Trophoblast cell (in vitro differentiated cells and primary cell): ENCODE measurements around the gene NRXN3.

Source experiments
- DNase-seq, 2 donors: peaks; one replicate each; pipeline ENCODE4 v3.0.0-alpha.2; 2016
- H2AFZ ChIP-seq: 2 replicates; pipeline ENCODE4 v1.6.1; 2013; ENCODE audit warnings: low read length, moderate library complexity, mild to moderate bottlenecking; ENCODE audit not compliant: insufficient read depth, poor library complexity
- H2AK5ac ChIP-seq: 2 replicates; pipeline ENCODE4 v1.6.1; 2013; ENCODE audit warnings: mild to moderate bottlenecking, low read length
- H2BK120ac ChIP-seq: 2 replicates; pipeline ENCODE4 v1.6.1; 2013; ENCODE audit warnings: low read length, mild to moderate bottlenecking, moderate library complexity; ENCODE audit not compliant: insufficient read depth, poor library complexity
- H2BK12ac ChIP-seq: 2 replicates; pipeline ENCODE4 v1.6.1; 2013; ENCODE audit warnings: mild to moderate bottlenecking, low read length, moderate library complexity
- H2BK5ac ChIP-seq: 2 replicates; pipeline ENCODE4 v1.6.1; 2013; ENCODE audit warnings: low read length, low read depth, moderate library complexity, mild to moderate bottlenecking; ENCODE audit not compliant: poor library complexity
- H3K14ac ChIP-seq: 2 replicates; pipeline ENCODE4 v1.6.1; 2013; ENCODE audit warnings: mild to moderate bottlenecking, low read length
- H3K18ac ChIP-seq: 2 replicates; pipeline ENCODE4 v1.6.1; 2013; ENCODE audit warnings: mild to moderate bottlenecking, low read length
- H3K23ac ChIP-seq: 2 replicates; pipeline ENCODE4 v1.6.1; 2013; ENCODE audit warnings: low read length
- H3K27ac ChIP-seq: 2 replicates; pipeline ENCODE4 v1.5.1; 2013; ENCODE audit warnings: low read depth, mild to moderate bottlenecking, inconsistent platforms, low read length, moderate library complexity
- H3K27me3 ChIP-seq: 2 replicates; pipeline ENCODE4 v1.6.1; 2013; ENCODE audit warnings: inconsistent platforms, mild to moderate bottlenecking, low read length, moderate library complexity; ENCODE audit not compliant: insufficient read depth
- H3K36me3 ChIP-seq, 2 experiments: 1 replicate in 1 of 2; 2 replicates in 1 of 2; pipeline ENCODE4 v1.6.1; 2013; ENCODE audit warnings: low read length in 2 of 2, mild to moderate bottlenecking in 2 of 2, moderate library complexity in 1 of 2; ENCODE audit not compliant: insufficient read depth in 2 of 2, control insufficient read depth in 1 of 2
- H3K4ac ChIP-seq: 2 replicates; pipeline ENCODE4 v1.6.1; 2013; ENCODE audit warnings: low read depth, mild to moderate bottlenecking, low read length, moderate library complexity
- H3K4me1 ChIP-seq, 2 experiments: 1 replicate in 1 of 2; 2 replicates in 1 of 2; pipeline ENCODE4 v1.6.1; 2013; ENCODE audit warnings: low read length in 2 of 2, mild to moderate bottlenecking in 2 of 2, moderate library complexity in 1 of 2; ENCODE audit not compliant: insufficient read depth in 2 of 2, control insufficient read depth in 1 of 2
- H3K4me2 ChIP-seq: 2 replicates; pipeline ENCODE4 v1.6.1; 2013; ENCODE audit warnings: inconsistent platforms, mild to moderate bottlenecking, low read length, moderate library complexity
- H3K4me3 ChIP-seq: 2 replicates; pipeline ENCODE4 v1.5.1; 2013; ENCODE audit warnings: mild to moderate bottlenecking, low read depth, low read length, inconsistent platforms
- H3K79me1 ChIP-seq: one replicate; pipeline ENCODE4 v1.6.1; 2013; ENCODE audit warnings: low read length
- H3K79me2 ChIP-seq: 2 replicates; pipeline ENCODE4 v1.6.1; 2013; ENCODE audit warnings: low read length, mild to moderate bottlenecking; ENCODE audit not compliant: control insufficient read depth, insufficient read depth, poor library complexity
- H3K9ac ChIP-seq: 2 replicates; pipeline ENCODE4 v1.6.1; 2013; ENCODE audit warnings: mild to moderate bottlenecking, low read length
- H3K9me3 ChIP-seq: 2 replicates; pipeline ENCODE4 v1.6.1; 2013; ENCODE audit warnings: low read depth, mild to moderate bottlenecking, control low read depth, inconsistent platforms, low read length; ENCODE audit not compliant: insufficient read depth
- H4K12ac ChIP-seq: 2 replicates; pipeline ENCODE4 v1.6.1; 2013; ENCODE audit warnings: low read depth, mild to moderate bottlenecking, low read length, moderate library complexity
- H4K8ac ChIP-seq: 2 replicates; pipeline ENCODE4 v1.6.1; 2013; ENCODE audit warnings: low read depth, mild to moderate bottlenecking, low read length, moderate library complexity
- H4K91ac ChIP-seq: one replicate; pipeline ENCODE4 v1.6.1; 2013; ENCODE audit warnings: low read depth, mild to moderate bottlenecking, low read length, moderate library complexity
- WGBS: extraction: QIAGEN DNeasy Blood & Tissue Kit; methylation state at CpG from one replicate; pipeline ENCODE4 v1.1.7; 2013; ENCODE audit warnings: missing lambda C conversion rate; ENCODE audit not compliant: insufficient read length, insufficient coverage; ENCODE audit errors: extremely low coverage; 5-methylcytosine and 5-hydroxymethylcytosine counted together

NRXN3 gene

DNA sequence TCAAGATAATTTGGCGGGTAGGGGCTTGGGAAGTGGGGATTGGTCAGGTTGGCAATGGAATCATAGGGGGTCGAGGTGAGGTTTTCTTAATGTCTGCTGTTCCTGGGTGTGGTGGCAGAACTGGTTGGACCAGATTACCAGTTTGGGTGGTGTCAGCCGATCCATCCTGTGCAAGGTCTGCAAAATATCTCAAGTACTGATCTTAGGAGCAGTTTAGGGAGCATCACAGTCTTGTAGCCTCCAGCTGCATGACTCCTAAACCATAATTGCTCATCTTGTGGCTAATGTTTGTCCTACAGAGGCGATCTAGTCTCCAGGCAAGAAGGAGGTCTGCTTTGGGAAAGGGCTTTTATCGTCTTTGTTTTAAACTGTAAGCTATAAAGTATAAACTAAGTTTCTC, 1172.8 kb downstream of the NRXN3 start:
- DNase-seq, result peak; percentile 43 to 53
- WGBS, result no CpG with 5 or more reads among the region's 5 CpGs
- Histone ChIP-seq H3K4me3 (no peak overlapping the region), H3K36me3 (no peaks in the 10 kb centered on the region), H4K91ac (peak overlapping the region; percentile 26), H3K23ac (no peak overlapping the region), H2BK12ac (peak overlapping the region; percentile 79), H4K8ac (no peak overlapping the region), H3K4me1 (peaks cover 6 to 13% of the 10 kb centered on the region in 2 experiments), H3K4me2 (peak overlapping the region; percentile 37), H2BK5ac (peak overlapping the region; percentile 61), H3K79me2 (no peaks in the 10 kb centered on the region), H4K12ac (no peak overlapping the region), H3K79me1 (peaks cover 5% of the 10 kb centered on the region), H3K9me3 (no peaks in the 10 kb centered on the region), H3K27me3 (no peaks in the 10 kb centered on the region), H2BK120ac (peak overlapping the region; percentile 17), H3K18ac (no peak overlapping the region), H2AFZ (no peak overlapping the region), H3K9ac (no peak overlapping the region), H3K27ac (peak overlapping the region; percentile 48), H3K4ac (no peak overlapping the region), H3K14ac (no peak overlapping the region), H2AK5ac (no peak overlapping the region)

DNA sequence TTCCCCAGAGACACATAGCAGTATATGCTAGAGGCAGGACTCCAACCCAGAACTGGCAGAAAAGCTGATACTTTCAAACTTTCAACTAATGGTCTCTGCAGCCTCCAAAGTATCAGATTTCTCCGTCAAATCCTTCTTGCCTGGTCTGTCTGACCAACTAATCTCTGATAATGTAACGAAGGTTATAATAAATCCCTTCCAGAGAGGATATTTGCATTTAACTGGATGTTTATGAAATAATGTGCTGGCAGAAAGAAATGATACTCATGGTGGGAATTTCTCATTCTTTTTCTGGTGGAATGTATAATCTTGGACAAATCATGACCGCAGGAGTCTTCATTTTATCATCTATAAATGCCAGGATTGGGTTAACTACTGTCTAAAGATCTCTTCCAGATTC, 1180.8 kb downstream of the NRXN3 start:
- H3K4me2 ChIP-seq, result no peak overlapping the region
- no peak overlapping the region for H3K23ac ChIP-seq
- peaks cover 2% of the 10 kb centered on the region for H3K79me1 ChIP-seq
- H3K9ac ChIP-seq, result no peak overlapping the region
- no peak overlapping the region for H4K12ac ChIP-seq
- H2BK120ac ChIP-seq, result no peak overlapping the region
- no peaks in the 10 kb centered on the region for H3K9me3 ChIP-seq
- H2AK5ac ChIP-seq, result no peak overlapping the region
- no peak overlapping the region for H3K27ac ChIP-seq
- H3K27me3 ChIP-seq, result no peaks in the 10 kb centered on the region
- H3K4ac ChIP-seq, result no peak overlapping the region
- DNase-seq, result no peak
- no peaks in the 10 kb centered on the region for H3K79me2 ChIP-seq
- H2BK12ac ChIP-seq, result no peak overlapping the region
- no peak overlapping the region for H3K4me3 ChIP-seq
- H3K14ac ChIP-seq, result no peak overlapping the region
- no CpG with 5 or more reads among the region's 3 CpGs for WGBS
- H4K8ac ChIP-seq, result no peak overlapping the region
- H3K18ac ChIP-seq, result no peak overlapping the region
- H2AFZ ChIP-seq, result no peak overlapping the region
- H3K4me1 ChIP-seq, result no peaks in the 10 kb centered on the region
- H3K36me3 ChIP-seq, result no peaks in the 10 kb centered on the region
- no peak overlapping the region for H4K91ac ChIP-seq
- no peak overlapping the region for H2BK5ac ChIP-seq

DNA sequence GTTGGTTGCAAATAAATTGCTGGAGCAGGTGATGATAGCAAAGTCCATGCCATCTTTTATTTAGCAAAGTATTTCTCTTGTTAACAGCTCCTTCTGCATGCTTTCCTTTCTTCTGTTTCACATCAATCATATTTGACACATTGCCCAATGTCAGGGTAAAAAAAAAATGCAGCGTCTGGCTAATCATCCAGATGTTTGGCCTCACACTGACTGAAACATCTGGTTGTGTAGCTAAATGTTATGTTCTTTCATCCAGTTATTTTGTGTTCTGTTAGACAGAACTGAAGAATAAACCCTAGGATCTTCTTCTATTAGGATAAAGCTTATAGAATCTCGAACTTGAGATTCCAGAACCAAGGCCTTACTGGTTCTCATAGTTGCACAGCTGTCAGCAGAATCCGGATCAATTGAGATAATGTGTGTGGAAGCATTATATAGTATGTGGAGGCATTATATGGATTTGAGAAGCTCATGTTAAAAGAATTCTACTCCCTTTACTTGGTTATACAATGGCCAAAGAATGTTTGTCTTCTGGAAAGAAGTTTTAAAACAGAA, 1182.0 kb downstream of the NRXN3 start:
- Histone ChIP-seq H2AK5ac (no peak overlapping the region), H3K4ac (no peak overlapping the region), H3K27ac (no peak overlapping the region), H3K79me1 (peaks cover 2% of the 10 kb centered on the region), H4K91ac (no peak overlapping the region), H3K18ac (no peak overlapping the region), H2BK5ac (no peak overlapping the region), H2AFZ (no peak overlapping the region), H3K9ac (no peak overlapping the region), H3K79me2 (no peaks in the 10 kb centered on the region), H2BK12ac (no peak overlapping the region), H3K23ac (no peak overlapping the region), H3K4me3 (no peak overlapping the region), H4K12ac (no peak overlapping the region), H3K27me3 (no peaks in the 10 kb centered on the region), H4K8ac (no peak overlapping the region), H3K4me2 (no peak overlapping the region), H3K36me3 (no peaks in the 10 kb centered on the region), H2BK120ac (no peak overlapping the region), H3K14ac (no peak overlapping the region), H3K9me3 (no peaks in the 10 kb centered on the region), H3K4me1 (no peaks in the 10 kb centered on the region)
- no CpG with 5 or more reads among the region's 3 CpGs for WGBS
- DNase-seq, result peak in 1 of 2 donors; percentile 16

DNA sequence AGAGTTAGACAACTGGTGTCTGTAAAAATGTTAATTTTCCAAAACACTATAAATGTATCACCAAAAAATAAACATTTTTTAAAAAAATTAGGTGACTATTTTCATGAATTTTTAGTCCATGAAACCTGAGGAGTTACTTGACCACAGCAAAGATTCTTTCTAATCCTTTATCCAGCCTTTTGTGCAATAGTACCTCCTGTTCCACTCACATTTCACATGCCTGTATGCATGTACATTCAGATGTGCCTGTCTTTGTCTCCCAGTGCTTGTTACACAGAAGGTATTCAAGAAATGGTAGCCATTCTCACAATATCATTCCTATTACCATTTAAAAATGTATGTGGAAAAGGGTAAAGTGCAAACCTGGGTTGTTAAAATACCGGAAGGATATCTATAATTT, 1184.2 kb downstream of the NRXN3 start:
- no CpG with 5 or more reads among the region's 1 CpG for WGBS
- Histone ChIP-seq H3K27ac (no peak overlapping the region), H3K4ac (no peak overlapping the region), H2BK12ac (no peak overlapping the region), H4K8ac (no peak overlapping the region), H3K36me3 (no peaks in the 10 kb centered on the region), H3K4me3 (no peak overlapping the region), H2AK5ac (no peak overlapping the region), H3K9ac (no peak overlapping the region), H3K4me2 (no peak overlapping the region), H2AFZ (no peak overlapping the region), H2BK5ac (no peak overlapping the region), H3K27me3 (no peaks in the 10 kb centered on the region), H3K79me1 (peaks cover 2% of the 10 kb centered on the region), H3K79me2 (no peaks in the 10 kb centered on the region), H3K18ac (no peak overlapping the region), H2BK120ac (no peak overlapping the region), H3K14ac (no peak overlapping the region), H3K4me1 (no peaks in the 10 kb centered on the region), H4K91ac (no peak overlapping the region), H4K12ac (no peak overlapping the region), H3K23ac (no peak overlapping the region), H3K9me3 (no peaks in the 10 kb centered on the region)
- DNase-seq, result peak in 1 of 2 donors; percentile 43
